ENCODE results near the gene ZNF618.
"Not testable (repeated sequence)": the region's sequence is repeated elsewhere in the genome, so short reads cannot be mapped to it uniquely, and the experiment has no call there.

The ZNF618 gene

GRCh38 chr9:113990570-113990907 lies 114.4 kb downstream of the ZNF618 start:
- DNase-seq: no peak

DNA sequence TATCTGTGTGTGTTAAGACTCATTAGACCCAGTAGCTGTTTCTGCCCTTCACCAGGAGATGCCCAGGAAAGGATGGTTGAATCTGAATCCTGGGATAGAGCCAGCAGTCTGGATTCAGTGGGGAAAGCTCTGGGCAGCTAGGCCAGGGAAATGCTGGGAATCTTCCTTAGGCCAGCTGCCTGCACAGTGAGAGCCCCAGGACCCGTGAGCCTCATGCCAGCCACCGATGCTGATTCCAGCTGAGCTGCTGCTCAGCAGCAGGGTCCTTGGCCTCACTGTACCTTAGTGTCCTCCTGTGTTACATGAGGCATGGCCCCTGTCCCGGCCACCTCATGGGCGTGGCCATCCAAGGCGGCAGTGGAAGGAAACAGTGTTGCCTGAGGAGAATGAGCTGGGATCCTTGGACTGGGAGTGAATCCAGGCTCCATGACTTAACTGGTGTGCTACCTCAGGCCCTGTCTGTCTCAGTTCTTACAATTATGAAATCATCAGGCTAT lies 114.9 kb downstream of the ZNF618 start:
- no peak for DNase-seq

DNA sequence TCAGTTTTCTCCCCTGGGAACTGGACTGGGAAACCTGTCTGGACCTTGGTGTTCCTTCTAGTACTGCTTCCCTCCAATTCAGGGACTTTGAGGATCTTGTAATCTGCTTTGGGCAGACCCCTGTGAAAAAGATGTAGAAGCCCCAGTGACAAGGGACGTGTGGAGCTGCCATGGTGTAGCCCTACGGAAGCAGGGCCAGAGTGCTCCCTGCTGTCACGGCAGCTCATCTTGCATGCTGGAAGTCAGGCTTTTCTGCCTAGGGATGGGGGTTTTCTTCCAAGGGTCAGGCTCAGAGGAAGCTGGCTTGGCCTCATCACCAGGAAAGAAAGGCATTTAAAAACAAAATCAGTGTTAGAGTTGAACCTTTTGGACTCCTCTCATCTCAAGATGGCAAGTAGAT lies 115.6 kb downstream of the ZNF618 start:
- DNase-seq: no peak

- no peak for DNase-seq
These were observed 116.3 kb downstream of the ZNF618 start for GRCh38 chr9:113992276-113992951.

GRCh38 chr9:113992994-113993393 lies 116.9 kb downstream of the ZNF618 start:
- no peak for DNase-seq

DNA sequence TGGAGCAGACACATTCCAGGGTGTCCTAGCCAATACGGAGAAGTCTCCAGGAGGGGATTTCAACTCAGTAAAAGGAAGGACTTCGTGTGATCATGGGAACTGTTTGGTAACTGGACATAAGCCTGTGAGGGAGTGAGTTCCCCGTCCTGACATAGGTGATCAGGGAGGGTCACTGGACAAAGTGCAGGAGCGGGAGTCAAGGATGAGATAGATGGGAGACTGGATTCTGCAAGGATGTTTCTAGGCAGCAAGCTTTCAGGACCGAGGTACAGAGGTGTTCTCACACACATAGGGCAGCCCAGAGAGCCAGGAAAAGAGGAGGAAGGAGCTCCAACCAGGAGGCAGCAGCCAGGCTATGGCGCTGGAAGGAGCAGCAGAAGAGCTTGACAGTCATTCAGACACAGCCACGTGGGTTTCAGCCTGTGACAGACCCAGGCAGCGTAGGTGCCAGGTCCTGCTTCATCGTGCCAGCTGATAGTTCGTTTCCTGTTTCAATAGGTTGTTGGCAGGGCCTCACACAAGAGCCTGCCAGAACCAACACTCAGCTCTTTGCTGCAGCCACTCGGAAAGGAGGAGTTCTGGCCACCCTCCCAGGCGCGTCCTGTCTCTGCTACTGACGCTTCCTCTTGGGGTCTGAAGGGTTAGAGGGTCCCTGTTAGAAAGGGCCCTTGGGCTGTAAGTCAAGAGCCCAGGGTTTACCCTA lies 117.9 kb downstream of the ZNF618 start:
- DNase-seq: peak; percentile 63

- DNase-seq: no peak
These were observed 119.3 kb downstream of the ZNF618 start for GRCh38 chr9:113995401-113995800.

DNA sequence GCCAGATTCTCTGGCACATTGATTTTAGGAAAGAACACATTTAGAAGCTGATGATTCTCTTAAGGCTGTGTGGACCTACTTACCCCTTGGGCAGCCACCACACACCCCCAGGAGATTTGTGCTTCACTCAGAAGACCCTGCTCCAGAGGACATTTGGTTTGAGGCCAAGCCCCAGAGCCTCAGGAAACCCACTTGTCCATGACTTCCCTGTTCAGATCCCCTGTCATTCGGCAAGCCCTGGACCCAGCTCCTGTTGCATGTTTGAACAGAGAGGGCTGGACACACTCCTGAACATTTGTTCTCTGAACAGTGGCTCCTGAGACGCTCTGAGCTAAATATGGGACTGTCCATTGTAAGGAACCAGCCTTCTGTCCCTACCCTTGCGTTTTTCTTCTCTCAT lies 119.9 kb downstream of the ZNF618 start:
- DNase-seq: no peak

GRCh38 chr9:113996531-113997001 lies 120.5 kb downstream of the ZNF618 start:
- no peak for DNase-seq

- DNase-seq: not testable (repeated sequence)
These were observed 121.0 kb downstream of the ZNF618 start for GRCh38 chr9:113997064-113997463.

DNA sequence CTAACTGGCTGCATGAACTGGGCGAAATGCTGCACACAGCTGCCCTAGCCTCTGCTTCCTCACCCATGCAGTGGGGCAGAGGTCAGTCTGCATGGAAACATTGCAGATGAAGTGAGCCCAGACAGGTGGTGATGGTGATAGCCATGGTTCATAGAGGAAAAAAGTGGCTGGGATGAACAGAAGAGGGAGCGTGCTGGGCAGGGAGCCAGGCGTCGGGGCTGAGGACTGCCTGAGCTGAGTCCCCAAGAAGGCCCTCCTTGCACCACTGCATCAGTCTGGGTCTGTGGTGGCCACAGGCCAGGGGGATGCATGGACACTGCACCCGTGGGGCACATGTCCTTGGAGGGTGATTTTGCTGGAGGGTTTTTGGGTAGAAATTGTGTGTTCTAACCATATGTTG lies 121.5 kb downstream of the ZNF618 start:
- DNase-seq: no peak

- no peak for DNase-seq
These were observed 122.0 kb downstream of the ZNF618 start for GRCh38 chr9:113998114-113998513.

DNA sequence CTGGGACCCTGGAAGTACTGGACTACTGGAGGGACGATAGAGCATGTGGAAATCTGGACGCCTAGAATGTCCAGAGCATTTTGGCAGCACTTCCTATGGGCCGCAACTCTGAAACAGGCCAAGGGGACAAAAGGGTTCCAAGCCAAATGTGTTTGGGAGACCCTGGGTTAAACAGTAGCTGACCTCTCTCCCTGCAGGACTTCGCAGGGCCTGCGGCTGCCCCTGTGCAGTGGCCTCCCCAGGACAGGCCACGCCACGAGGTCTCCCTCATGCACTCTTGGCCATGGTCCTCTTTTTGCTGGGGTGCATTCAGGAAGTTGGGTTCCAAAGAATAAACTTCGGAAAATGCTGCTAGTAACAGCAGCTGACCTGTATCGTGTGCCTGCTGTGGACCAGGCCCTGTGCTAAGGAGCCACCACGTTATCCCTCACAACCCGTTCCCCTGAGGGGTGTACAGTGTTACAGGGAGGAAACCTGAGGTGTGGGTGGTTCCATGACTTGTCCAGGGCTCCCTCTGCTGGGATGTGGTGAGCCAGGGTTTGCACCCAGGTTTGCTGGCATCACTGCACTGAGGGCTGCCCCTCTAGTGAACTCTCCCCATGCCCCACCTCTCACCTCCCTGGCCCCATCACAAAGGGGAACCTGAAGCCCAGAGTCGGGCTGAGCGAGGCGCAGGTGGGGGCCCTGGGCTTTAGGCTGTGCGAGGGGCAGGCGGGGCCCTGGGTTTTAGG lies 122.6 kb downstream of the ZNF618 start:
- DNase-seq: no peak

DNA sequence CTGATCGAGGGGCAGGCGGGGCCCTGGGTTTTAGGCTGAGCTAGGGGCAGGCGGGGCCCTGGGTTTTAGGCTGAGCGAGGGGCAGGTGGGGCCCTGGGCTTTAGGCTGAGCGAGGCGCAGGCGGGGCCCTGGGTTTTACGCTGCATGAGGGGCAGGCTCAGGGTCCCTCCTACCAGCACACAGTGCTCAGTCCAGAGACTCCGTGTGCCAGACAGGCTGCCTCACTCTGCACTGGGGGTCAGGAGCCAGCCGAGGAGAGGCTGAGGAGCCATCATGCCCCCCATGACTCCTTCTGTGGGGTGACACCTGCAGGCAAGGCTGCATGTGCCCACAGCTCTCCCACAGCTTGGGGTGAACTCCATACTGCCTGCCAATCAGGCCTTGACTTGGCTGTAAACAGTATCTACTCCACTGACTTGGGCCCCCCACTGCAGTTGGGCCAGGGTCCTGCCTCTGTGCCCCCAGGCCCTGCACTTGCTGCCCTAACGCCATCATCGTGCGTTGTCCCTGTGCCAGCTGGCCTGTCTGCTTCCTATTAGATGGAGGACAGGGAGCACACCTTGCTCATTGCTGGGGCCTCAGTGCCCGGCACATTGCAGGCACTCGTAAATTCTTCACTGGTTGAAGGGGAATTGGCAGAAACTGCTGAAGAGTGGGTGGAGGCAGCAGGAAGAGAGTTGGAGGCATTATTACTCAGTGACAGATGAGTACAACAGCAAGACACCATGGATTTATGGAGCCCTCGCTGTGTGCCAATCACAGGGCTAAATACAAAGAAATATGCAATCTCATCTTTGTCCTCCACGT lies 123.3 kb downstream of the ZNF618 start:
- DNase-seq: no peak

GRCh38 chr9:114000063-114000454 lies 124.0 kb downstream of the ZNF618 start:
- DNase-seq: no peak

- DNase-seq: no peak
These were observed 124.7 kb downstream of the ZNF618 start for GRCh38 chr9:114000671-114001409.

DNA sequence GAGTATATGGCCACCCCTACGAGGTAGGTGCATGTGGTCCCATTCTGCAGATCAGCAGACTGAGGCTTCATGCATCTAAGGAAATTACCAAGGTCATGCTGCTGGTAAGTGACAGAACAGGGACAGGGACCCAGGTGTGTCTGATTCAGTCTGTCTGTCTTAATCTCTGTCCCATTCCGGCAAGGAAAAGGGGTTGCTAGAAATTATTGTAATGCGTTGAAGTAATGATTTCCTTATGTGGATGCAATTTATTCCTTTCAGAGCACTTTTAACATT lies 125.2 kb downstream of the ZNF618 start:
- DNase-seq: no peak

DNA sequence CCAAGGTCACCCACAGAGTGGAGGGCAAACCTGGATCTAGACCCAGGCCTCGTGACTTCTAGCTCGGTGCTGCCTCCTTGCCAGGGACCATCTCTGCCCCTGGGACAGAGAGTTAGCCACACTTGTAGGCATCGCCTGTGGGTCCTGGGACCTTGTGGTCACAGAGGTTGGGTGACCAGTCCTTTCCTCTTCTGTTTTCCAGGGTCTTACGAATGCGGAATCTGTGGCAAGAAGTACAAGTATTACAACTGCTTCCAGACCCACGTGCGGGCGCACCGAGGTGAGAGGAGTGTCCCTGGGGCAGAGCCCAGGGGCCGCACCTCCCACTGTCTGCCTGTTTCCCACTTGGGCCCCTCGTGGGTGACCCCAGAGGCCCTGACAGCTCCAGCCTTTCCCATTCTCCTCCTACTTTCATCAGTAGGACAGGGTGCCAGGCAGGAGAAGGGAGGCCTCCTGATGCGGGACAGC lies 125.7 kb downstream of the ZNF618 start:
- DNase-seq: no peak

- no peak for DNase-seq
These were observed 126.3 kb downstream of the ZNF618 start for GRCh38 chr9:114002271-114002985.

GRCh38 chr9:114002986-114003350 lies 126.9 kb downstream of the ZNF618 start:
- DNase-seq: no peak

DNA sequence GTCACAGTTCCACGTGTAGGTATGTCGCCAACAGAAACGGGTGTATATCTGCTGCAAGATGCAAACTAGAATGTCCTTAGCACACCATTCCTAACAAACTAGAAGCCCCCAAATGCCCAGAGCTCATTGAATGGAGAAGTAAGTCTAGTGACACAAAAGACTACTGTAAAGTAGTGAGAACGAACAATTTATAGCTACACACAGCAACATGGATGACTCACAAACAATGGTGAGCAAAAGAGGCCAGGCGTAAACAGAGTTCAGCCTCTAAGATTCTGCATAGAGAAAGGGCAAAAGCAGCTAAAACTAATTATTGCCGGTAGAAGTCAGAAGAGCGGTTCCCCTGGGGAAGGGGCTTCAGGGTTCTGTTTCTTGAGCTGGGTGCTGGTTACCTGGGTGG lies 127.2 kb downstream of the ZNF618 start:
- DNase-seq: no peak

DNA sequence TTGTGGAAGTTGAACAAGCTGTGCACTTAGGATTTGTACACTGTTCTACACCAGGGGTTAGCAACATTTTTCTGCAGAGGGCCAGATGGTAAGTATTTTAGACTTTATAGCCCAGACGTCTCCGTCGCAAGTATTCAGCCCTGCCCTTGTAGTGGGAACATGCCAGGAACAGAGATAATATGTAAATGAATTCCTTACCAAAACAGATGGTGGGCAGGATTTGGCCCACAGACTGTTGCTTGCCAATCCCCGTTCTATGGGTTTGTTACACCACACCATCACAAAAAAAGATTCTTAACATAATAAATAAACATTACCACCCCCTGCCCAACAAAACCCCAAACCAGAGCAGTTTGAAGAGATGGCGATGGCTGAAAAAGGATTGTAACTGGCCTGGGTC lies 127.6 kb downstream of the ZNF618 start:
- no peak for DNase-seq
